Mesodermal cell (in vitro differentiated cells): ENCODE results near the gene HIPK2.

Source experiments
- H3K27ac ChIP-seq: 2 replicates; pipeline ENCODE4 v1.7.0; 2013; ENCODE audit warnings: mild to moderate bottlenecking, low read depth, low read length, moderate library complexity; ENCODE audit not compliant: severe bottlenecking
- H3K36me3 ChIP-seq: 2 replicates; pipeline ENCODE4 v1.7.1; 2013; ENCODE audit warnings: mild to moderate bottlenecking, low read length, moderate library complexity; ENCODE audit not compliant: control insufficient read depth, insufficient read depth
- H3K4me1 ChIP-seq: one replicate; pipeline ENCODE4 v1.7.1; 2013; ENCODE audit warnings: mild to moderate bottlenecking, low read length; ENCODE audit not compliant: insufficient read depth, control insufficient read depth, poor library complexity, severe bottlenecking
- H3K4me3 ChIP-seq: 2 replicates; pipeline ENCODE4 v1.7.0; 2013; ENCODE audit warnings: low read length, control low read depth, mild to moderate bottlenecking; ENCODE audit not compliant: insufficient read depth, poor library complexity, severe bottlenecking; ENCODE audit errors: extremely low read depth
- H3K9me3 ChIP-seq: 2 replicates; pipeline ENCODE4 v1.7.1; 2013; ENCODE audit warnings: mild to moderate bottlenecking, low read length, moderate library complexity; ENCODE audit not compliant: control insufficient read depth
- WGBS, 2 experiments: methylation state at CpG; one replicate each; pipeline ENCODE4 v1.1.5; 2013; ENCODE audit warnings: missing lambda C conversion rate in 2 of 2; ENCODE audit not compliant: insufficient coverage in 2 of 2; 5-methylcytosine and 5-hydroxymethylcytosine counted together

HIPK2 gene

GRCh38 chr7:139743967-139744767, 33.6 kb downstream of the HIPK2 start:
- Histone ChIP-seq H3K9me3 (no peaks in the 10 kb centered on the region), H3K36me3 (no peaks in the 10 kb centered on the region), H3K27ac (no peak overlapping the region), H3K4me1 (no peaks in the 10 kb centered on the region), H3K4me3 (no peak overlapping the region)
- 90 to 99% methylated on average over 7 to 8 of the region's 10 CpGs for WGBS, 2 experiments

DNA sequence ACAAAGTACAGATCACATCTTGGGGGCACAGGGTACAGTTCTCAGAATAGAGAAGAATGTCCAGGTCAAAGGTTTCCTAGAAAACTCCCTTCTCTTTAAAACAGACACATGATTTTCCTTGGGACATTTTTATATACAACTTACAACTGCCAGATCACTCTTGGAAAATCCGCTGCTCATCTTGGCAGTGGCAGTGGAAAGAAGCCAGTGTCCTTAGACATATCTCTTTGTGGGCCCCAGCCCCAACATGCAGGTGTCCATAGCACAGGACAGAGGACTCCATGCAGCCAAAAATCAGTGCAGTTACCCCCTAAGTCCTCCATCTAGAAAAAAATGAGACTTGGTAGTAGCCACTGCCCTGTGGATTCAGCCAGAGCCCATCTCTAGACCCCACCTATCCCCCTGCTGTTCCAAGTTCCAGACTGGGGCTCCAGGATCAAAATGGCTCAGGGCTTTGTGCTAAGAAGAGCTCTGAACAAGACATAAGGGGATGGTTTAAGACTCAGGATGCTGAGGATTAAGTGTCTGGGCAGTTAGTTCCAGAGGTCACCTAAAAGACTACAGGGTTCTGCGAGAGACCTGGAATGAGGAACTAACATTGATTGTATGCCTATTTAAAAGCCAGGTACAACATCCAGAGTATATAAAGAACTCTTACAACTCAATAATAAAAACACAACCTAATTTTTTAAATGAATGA, 34.4 kb downstream of the HIPK2 start:
- WGBS, 2 experiments = 73 to 100% methylated on average over 1 of the region's 2 CpGs
- no peak overlapping the region for H3K4me3 ChIP-seq

GRCh38 chr7:139741789-139742344, 35.9 kb downstream of the HIPK2 start:
- no peaks in the 10 kb centered on the region for H3K9me3 ChIP-seq
- H3K4me1 ChIP-seq = no peaks in the 10 kb centered on the region
- no peak overlapping the region for H3K4me3 ChIP-seq
- 90 to 100% methylated on average over 2 of the region's 6 CpGs for WGBS, 2 experiments
- H3K27ac ChIP-seq = no peak overlapping the region
- no peaks in the 10 kb centered on the region for H3K36me3 ChIP-seq

More for the DNA sequence above, 34.4 kb downstream of the HIPK2 start:
- no peaks in the 10 kb centered on the region for H3K36me3 ChIP-seq
- no peaks in the 10 kb centered on the region for H3K4me1 ChIP-seq
- H3K9me3 ChIP-seq = no peaks in the 10 kb centered on the region
- H3K27ac ChIP-seq = no peak overlapping the region

DNA sequence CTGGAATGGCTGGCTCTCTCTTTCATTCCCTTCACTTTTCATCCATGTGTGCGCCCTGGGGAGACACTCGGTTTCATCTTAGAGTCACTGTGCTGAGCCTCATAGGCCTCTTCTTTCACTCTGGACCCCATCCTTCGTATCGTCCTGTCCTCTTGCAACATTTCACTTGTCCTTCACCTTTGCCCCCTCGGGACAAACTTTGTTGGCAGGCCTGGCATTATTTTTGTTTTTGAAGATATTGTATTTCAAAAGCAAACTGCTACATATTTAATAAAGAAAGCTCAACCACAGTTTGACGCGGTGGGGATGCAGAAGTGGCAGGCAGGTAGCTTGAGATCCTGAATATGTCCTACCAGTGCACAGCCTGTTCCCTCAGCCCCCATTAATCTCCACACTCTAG, 36.6 kb downstream of the HIPK2 start:
- Histone ChIP-seq H3K27ac (no peak overlapping the region), H3K36me3 (no peaks in the 10 kb centered on the region), H3K4me1 (no peaks in the 10 kb centered on the region), H3K4me3 (no peak overlapping the region), H3K9me3 (no peaks in the 10 kb centered on the region)
- 98 to 100% methylated on average over 3 to 4 of the region's 7 CpGs for WGBS, 2 experiments

DNA sequence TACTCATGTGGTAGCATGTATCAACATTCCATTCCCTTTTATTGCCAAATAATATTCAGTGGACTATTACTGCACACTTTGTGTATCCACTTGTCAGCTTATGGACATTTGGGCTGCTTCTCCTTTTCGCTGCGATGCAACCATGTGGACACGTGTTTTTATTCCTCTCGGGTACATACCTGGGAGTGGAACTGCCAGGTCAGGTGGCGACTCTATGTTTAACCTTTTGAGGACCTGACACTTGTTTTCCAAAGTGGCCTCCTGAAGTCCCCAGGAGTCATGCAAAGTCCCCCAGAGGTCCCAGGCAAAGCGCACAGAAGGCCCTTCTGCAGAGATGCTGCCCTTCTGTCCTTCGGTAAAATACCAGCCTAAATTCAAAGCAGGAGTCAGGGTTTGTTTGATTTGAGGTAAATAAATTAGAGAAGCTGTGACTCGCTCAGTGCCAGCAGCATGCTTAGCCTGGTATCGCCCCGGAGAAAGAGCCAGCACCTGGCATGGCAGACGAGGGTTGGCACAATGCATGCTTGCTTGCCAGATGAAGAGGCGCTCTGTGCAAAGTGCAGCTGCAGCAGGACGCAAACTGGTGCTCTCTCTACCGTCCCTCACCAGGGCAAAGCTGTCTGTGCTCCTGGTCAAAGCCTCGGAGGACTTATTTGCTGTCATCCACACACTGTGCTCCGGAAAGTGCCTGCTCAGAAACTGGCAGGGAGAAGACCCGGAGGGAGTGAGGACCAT, 37.8 kb downstream of the HIPK2 start:
- Histone ChIP-seq H3K4me1 (no peaks in the 10 kb centered on the region), H3K36me3 (no peaks in the 10 kb centered on the region)
- 95% methylated on average over 16 to 17 of the region's 17 CpGs for WGBS, 2 experiments

GRCh38 chr7:139738772-139739171, 39.0 kb downstream of the HIPK2 start:
- Histone ChIP-seq H3K36me3 (no peaks in the 10 kb centered on the region), H3K27ac (no peak overlapping the region), H3K4me3 (no peak overlapping the region), H3K4me1 (no peaks in the 10 kb centered on the region), H3K9me3 (no peaks in the 10 kb centered on the region)
- 93% methylated on average over 2 of the region's 3 CpGs for WGBS, 2 experiments

More for the DNA sequence above, 37.8 kb downstream of the HIPK2 start:
- Histone ChIP-seq H3K27ac (no peak overlapping the region), H3K4me3 (no peak overlapping the region), H3K9me3 (no peaks in the 10 kb centered on the region)

GRCh38 chr7:139738101-139738489, 39.7 kb downstream of the HIPK2 start:
- WGBS, 2 experiments = 93 to 98% methylated on average over 6 of the region's 6 CpGs
- H3K36me3 ChIP-seq = peaks cover under 1% of the 10 kb centered on the region
- H3K9me3 ChIP-seq = no peaks in the 10 kb centered on the region
- H3K4me3 ChIP-seq = no peak overlapping the region
- no peaks in the 10 kb centered on the region for H3K4me1 ChIP-seq
- no peak overlapping the region for H3K27ac ChIP-seq

DNA sequence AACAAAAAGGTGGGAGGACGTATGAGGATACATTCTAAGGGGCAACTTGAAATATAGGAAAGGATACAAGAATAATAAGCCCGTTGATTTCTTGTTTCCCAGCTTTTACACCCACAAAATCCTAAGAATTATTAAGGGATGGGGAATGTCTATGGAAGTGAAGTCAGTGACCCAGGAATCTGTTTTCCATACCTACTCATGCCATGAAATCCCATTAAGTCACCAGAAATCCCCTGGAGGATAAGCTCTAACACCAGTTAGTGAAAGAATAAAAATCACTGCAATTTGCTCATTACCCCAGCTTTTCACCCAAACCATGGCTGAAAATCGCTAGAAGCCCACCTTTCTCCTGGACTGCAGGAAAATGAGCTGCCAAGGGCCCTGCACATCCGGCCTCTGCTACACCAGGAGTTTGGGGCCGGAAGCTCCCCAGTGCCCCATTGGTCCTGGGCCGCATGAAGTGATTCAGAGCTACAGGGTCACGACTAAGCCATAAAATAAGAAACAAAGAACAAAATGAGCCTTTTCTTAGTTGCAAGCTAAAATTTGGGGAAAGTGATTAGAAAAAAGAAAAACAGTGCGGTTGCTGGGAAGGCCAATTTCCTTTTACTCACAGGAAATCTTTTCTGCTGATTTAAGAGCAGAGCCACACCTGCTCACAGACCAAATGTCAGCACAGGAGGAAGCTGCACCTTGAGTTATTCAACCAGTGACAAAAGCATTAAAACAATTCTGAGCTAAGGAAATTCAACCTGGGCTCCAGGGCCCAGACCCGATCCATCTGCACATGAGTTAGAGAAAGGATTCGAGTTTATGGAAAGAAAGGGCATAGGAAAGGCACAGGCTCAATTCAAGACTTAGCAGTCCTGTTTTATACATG, 40.3 kb downstream of the HIPK2 start:
- no peak overlapping the region for H3K4me3 ChIP-seq
- no peaks in the 10 kb centered on the region for H3K4me1 ChIP-seq
- no peak overlapping the region for H3K27ac ChIP-seq
- H3K9me3 ChIP-seq = no peaks in the 10 kb centered on the region
- 94 to 100% methylated on average over 4 to 6 of the region's 10 CpGs for WGBS, 2 experiments
- peaks cover 5% of the 10 kb centered on the region for H3K36me3 ChIP-seq

DNA sequence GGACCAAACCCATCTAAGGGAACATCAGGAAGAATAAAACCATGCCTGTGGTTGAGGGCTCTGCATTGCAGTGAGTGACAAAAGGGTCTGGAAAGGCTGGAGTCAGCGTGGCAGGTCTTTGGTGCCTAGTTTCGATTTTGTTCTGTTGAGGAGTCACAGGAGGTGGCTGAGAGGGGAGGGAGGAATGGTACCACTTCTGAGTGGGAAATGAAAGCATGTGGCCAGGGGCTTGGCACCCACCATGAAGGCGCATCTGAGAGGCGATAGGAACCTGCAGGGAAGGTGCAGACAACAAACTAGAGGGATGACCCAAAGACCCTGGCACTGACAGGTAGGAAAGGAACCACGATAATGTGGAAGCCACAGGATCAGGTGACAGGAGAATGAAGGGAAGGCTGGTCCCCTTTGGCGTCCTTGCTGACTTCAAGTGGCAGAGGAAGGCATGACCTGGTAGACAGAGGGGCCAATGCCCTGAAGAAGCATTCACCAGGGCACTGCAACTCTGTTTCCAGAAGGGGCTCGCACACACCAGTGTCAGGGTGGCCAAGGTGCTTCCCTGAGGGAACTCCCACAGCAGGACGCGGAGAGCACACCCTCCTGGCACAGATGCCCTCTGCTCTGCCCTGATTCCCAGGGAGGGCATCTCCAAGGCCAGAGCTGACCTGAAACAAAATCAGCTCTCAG, 41.7 kb downstream of the HIPK2 start:
- no peaks in the 10 kb centered on the region for H3K9me3 ChIP-seq
- no peak overlapping the region for H3K4me3 ChIP-seq
- H3K36me3 ChIP-seq = peaks cover 5% of the 10 kb centered on the region
- WGBS, 2 experiments = 91 to 92% methylated on average over 8 to 9 of the region's 9 CpGs
- peaks cover 5% of the 10 kb centered on the region for H3K4me1 ChIP-seq
- H3K27ac ChIP-seq = no peak overlapping the region
